Activated CD4-positive, CD25-positive, alpha-beta regulatory T cell treated with anti-CD3 and anti-CD28 coated beads, Interleukin-2, amount 50 U/mL, for 16 hours (primary cell): ENCODE results near the gene CLCN3.
"Not testable (repeated sequence)": the region's sequence is repeated elsewhere in the genome, so short reads cannot be mapped to it uniquely, and the experiment has no call there.

Experiments used
- DNase-seq: peaks from one replicate; pipeline ENCODE4 v3.0.0-alpha.2; 2020; ENCODE audit warnings: low read depth, low spot score

CLCN3 gene

GRCh38 chr4:169617306-169617705, 3.1 kb upstream of the CLCN3 start:
- no peak for DNase-seq

GRCh38 chr4:169618286-169618685, 2.1 kb upstream of the CLCN3 start:
- no peak for DNase-seq

GRCh38 chr4:169618986-169619385, 1.4 kb upstream of the CLCN3 start:
- no peak for DNase-seq

DNA sequence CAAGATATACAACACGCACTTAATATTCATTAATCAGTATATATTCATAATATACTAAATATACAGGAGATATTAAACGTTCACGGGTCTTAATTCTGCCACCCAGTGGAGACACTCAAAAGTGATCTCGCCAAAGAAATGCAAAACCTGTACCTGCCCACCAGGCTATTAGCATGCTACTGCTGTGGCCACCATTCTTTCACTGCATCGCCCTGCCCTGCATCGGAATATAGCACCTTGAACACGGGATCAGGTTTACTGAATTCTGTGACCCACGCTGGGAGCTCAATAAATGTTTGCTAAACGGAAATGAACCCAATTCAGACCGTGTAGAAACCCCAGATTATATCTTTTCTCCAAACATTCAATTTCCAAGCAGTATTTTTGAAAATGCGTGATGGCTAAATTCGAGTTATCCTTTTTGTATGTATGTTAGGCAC, 840 bp upstream of the CLCN3 start:
- DNase-seq = peak; percentile 44

- no peak for DNase-seq
These were observed 486 bp downstream of the CLCN3 start for GRCh38 chr4:169620880-169621248.

GRCh38 chr4:169621731-169622492, 1.5 kb downstream of the CLCN3 start:
- no peak for DNase-seq

DNA sequence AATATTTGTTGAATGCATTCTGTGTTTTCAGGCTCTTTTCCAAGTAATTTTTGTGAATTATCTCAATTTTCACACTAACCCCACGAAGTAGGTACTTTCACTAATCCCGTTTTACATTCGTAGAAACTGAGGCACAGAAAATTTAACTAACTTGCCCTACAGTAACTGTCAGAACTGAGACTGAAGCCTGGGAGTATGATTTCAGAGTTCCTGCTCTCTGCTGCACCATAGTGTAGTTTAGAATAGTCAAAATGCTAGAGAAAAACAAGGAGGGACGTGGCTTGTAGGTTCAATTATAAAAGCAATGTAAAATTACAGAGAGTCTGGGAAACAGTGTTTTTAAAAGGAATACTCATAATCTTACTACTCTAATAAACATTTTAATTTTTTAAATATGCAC, 2.2 kb downstream of the CLCN3 start:
- no peak for DNase-seq

GRCh38 chr4:169624012-169624411, 3.6 kb downstream of the CLCN3 start:
- not testable (repeated sequence) for DNase-seq

DNA sequence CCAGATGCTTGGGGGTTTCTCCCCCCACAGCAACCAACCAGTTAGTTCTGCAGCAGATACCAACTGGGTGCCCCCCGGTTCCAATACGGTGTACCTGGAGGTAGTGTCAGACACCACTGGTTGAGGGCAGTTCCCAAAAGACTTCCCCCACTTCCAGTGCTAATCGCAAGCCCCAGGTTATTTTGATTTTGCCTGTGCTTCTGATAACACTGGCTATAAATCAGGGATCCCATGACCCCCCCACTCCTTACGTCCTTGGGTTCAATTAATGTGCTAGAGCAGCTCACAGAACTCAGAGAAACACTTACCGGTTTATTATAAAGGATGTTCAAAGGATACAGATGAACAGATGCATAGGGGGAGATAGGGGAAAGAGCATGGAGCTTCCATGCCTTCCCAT, 5.5 kb downstream of the CLCN3 start:
- no peak for DNase-seq

DNA sequence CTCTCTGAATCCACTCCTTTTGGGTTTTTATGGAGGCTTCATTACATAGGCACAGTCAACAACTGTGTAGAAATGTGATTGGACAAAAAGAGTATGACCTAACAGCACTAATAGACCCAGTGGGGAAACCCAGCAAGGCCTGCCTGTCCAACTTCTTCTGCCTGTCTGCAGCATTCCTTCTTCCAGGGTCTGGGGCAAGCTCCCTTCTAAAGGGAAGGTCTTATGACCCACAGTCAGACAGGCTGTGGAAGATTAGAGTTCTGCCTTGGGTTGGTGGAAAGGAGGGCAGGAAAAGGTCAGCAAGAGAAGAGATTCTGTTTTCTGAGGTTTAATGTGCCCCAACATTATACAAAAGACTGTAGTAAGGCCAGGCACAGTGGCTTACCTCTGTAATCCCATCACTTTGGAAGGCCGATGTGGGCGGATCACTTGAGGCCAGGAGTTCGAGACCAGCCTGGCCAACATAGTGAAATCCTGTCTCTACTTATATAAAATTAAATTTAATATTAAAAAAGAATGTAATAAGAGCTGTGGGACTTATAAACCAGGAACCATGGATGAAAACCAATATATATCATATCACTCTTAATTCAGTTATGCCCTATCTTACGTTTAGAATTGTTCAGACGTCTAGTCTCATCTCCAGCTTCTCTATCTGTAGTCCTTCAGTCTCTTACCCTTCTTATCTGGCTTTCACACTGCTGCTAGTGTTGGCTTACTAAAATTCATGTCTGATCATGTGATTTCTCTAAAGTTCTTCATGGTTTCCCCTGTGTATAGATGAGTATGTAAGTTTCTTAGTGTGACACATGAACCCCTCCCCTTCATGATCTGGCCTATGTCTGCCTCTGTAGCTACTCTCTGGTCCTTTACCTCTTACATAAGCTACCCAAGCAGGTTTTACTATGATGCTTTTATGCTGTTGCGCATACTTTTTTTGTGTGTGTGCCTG, 6.2 kb downstream of the CLCN3 start:
- no peak for DNase-seq

DNA sequence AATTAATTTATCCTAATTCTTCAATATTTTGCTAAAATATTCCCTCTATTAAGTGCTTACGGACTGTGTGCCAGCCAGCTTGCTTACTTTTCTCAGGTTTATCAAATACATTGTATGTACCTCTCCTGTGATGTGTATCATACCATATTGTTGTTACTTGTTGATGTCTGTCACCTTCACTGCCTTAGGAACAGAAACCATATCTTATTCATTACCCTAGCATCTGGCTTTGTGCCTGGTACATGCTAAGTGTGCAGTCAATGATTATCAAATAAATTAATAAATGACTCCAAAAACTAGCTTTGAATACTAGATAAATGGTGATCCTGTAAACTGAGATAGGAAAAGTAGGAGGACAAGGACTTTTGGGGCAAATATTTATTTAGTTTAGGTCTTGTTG, 6.9 kb downstream of the CLCN3 start:
- no peak for DNase-seq

- no peak for DNase-seq
These were observed 8.2 kb downstream of the CLCN3 start for GRCh38 chr4:169628579-169628978.

GRCh38 chr4:169630069-169630468, 9.7 kb downstream of the CLCN3 start:
- DNase-seq = no peak

GRCh38 chr4:169632896-169633295, 12.5 kb downstream of the CLCN3 start:
- DNase-seq = no peak

DNA sequence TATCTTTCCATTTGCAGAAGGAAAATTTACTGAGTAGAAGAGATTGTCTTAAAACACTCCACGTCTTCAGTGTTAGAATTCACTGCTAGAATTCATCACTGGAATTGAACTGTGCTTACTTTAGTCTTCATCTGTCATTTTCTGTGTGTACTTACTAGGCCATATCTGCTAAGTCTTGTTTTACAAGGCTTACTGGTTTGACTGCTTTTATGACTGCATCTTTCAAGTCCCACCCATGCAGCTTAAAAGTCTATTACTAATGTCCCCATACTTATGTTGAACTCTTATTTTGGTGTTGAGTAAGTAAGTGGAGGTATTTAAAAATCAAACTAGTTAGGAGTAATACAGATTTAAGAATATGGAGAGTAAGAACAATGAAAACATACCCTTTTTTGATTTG, 14.6 kb downstream of the CLCN3 start:
- DNase-seq = no peak

DNA sequence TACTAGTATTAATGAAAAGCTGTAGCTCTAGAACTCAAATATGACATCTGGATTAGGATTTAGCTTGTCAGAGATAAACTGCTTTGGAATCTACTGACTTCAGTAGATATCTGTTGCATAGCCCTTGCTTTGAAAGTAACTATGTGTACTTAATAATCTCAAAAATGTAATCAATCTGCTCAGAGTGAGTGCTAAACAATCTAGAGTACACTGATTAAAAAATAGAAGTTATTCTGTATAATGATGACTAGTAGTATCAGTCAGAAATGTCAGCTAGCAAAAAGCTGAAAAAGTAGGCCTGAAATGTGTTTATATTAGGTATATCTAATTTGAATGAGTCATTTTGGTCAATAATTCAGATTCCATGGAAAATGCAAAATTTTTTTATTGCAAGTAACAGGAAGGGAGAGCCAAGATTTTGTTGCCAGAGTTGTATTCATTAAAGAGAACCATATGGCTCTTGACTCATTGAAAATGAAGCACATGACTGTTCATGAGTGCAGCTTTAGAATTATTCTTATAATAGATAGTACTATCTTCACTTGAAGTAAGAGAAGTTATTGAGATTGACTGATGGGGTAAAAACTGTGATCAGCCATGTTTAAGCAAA, 20.0 kb downstream of the CLCN3 start:
- DNase-seq = no peak

- no peak for DNase-seq
These were observed 24.4 kb downstream of the CLCN3 start for GRCh38 chr4:169644802-169645201.

DNA sequence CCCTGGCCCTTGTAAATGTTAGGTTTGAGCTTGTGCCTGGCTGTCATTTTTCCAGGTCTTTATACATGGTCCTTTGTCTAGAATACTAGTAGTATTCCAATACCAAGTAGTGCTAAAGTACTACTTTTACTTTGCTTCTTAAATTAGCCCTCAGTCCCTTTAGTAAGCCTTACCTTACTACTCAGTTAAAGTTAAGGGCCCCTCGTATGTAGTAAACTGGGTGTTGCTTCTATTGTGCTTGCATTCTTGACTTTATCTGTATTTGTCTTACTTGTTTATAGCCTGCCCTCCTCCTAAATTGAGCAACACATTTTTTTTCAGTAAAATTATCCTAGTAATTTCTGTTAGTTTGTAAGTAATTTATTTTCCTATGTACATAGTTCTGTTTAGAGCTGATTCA, 25.2 kb downstream of the CLCN3 start:
- DNase-seq = no peak

GRCh38 chr4:169649545-169650226, 29.3 kb downstream of the CLCN3 start:
- DNase-seq = no peak

- no peak for DNase-seq
These were observed 30.0 kb downstream of the CLCN3 start for GRCh38 chr4:169650227-169650936.

GRCh38 chr4:169652535-169652934, 32.2 kb downstream of the CLCN3 start:
- DNase-seq = no peak
